Hepatocyte (in vitro differentiated cells): Measurements from ENCODE around the gene ZNF536.

Experiments used
- CTCF ChIP-seq: fragments of 200-600 bp; sonication (generic); IDR thresholded peaks from 2 replicates; pipeline ENCODE4 v1.5.1; 2016; ENCODE audit warnings: antibody characterized with exemption, mild to moderate bottlenecking; ENCODE audit not compliant: poor library complexity
- EZH2phosphoT487 ChIP-seq: fragments of 200-600 bp; sonication (generic); IDR thresholded peaks from one replicate; pipeline ENCODE4 v1.6.1; 2018; ENCODE audit warnings: antibody characterized with exemption, mild to moderate bottlenecking, low read depth, moderate library complexity; ENCODE audit not compliant: unreplicated experiment, severe bottlenecking

GRCh38 chr19:30376826-30377425 lies 4.7 kb downstream of the ZNF536 start:
- TF ChIP-seq CTCF (no peak), EZH2phosphoT487 (no peak)
